Keratinocyte (primary cell): Measurements from ENCODE around the gene HEPN1. TPM values are rescaled to one million over a fixed set of nuclear protein-coding genes. Genes with fewer than 3 reads are reported as not detected.

Experiments used
- DNase-seq: peaks from one replicate; pipeline ENCODE4 v3.0.0-alpha.2; 2011; ENCODE audit warnings: low read depth, missing footprints, low spot score
- FAIRE-seq: peaks from 2 replicates; lab custom pipeline; 2011; peaks lifted over from hg19 to GRCh38; lab: Jason Lieb, UNC
- H2AFZ ChIP-seq: 2 replicates; pipeline ENCODE4 v1.6.0; 2012; ENCODE audit warnings: low read length, control low read depth, inconsistent platforms; ENCODE audit not compliant: control insufficient read depth
- H3K27ac ChIP-seq: 2 replicates; pipeline ENCODE4 v1.5.1; 2011; ENCODE audit warnings: low read length; ENCODE audit not compliant: control insufficient read depth, insufficient read depth
- H3K27me3 ChIP-seq: 3 replicates; pipeline ENCODE4 v1.6.0; 2011; ENCODE audit warnings: low read length; ENCODE audit not compliant: control insufficient read depth, insufficient read depth; ENCODE audit errors: extremely low read depth
- H3K36me3 ChIP-seq, 2 experiments: 2 replicates in 1 of 2; 3 replicates in 1 of 2; pipeline ENCODE4 v1.5.1; 2011; ENCODE audit warnings: low read length in 2 of 2, mild to moderate bottlenecking in 1 of 2; ENCODE audit not compliant: control insufficient read depth in 2 of 2, insufficient read depth in 2 of 2; ENCODE audit errors: extremely low read depth in 1 of 2
- H3K4me1 ChIP-seq: 3 replicates; pipeline ENCODE4 v1.5.1; 2011; ENCODE audit warnings: low read length; ENCODE audit not compliant: control insufficient read depth, insufficient read depth; ENCODE audit errors: extremely low read depth
- H3K4me2 ChIP-seq: 3 replicates; pipeline ENCODE4 v1.6.0; 2011; ENCODE audit warnings: low read depth, low read length; ENCODE audit not compliant: control insufficient read depth, insufficient read depth; ENCODE audit errors: extremely low read depth
- H3K4me3 ChIP-seq, 3 experiments: fragments of 200-600 bp in 1 of 3; sonication (generic) in 1 of 3; 2 replicates in 2 of 3; 3 replicates in 1 of 3; pipeline ENCODE4 v1.5.1; 2011 to 2016; ENCODE audit warnings: low read length in 3 of 3, mild to moderate bottlenecking in 3 of 3, control low read depth in 2 of 3, inconsistent platforms in 1 of 3, low read depth in 1 of 3, mixed read lengths in 1 of 3, mixed run types in 1 of 3, moderate library complexity in 1 of 3; ENCODE audit not compliant: control insufficient read depth in 2 of 3, insufficient read depth in 2 of 3; ENCODE audit errors: extremely low read depth in 1 of 3
- H3K79me2 ChIP-seq: 2 replicates; pipeline ENCODE4 v1.6.0; 2012; ENCODE audit warnings: low read length; ENCODE audit not compliant: control insufficient read depth, insufficient read depth
- H3K9ac ChIP-seq: 3 replicates; pipeline ENCODE4 v1.6.0; 2011; ENCODE audit warnings: low read length; ENCODE audit not compliant: control insufficient read depth, insufficient read depth; ENCODE audit errors: extremely low read depth
- H3K9me1 ChIP-seq: 3 replicates; pipeline ENCODE4 v1.6.0; 2011; ENCODE audit warnings: low read length; ENCODE audit not compliant: control insufficient read depth, insufficient read depth; ENCODE audit errors: extremely low read depth
- H3K9me3 ChIP-seq: 2 replicates; pipeline ENCODE4 v1.5.1; 2012; ENCODE audit warnings: low read depth, low read length; ENCODE audit not compliant: control insufficient read depth
- H4K20me1 ChIP-seq: 3 replicates; pipeline ENCODE4 v1.6.0; 2011; ENCODE audit warnings: low read length; ENCODE audit not compliant: control insufficient read depth, insufficient read depth; ENCODE audit errors: extremely low read depth
- CTCF ChIP-seq, 3 experiments: IDR thresholded peaks in 1 of 3; conservative IDR thresholded peaks in 1 of 3; optimal IDR thresholded peaks in 1 of 3; 2 replicates in 2 of 3; 3 replicates in 1 of 3; pipeline versions ENCODE3 to v1.5.1; 2011; ENCODE audit warnings: low read length in 3 of 3, mild to moderate bottlenecking in 3 of 3, moderate library complexity in 2 of 3, control low read depth in 1 of 3, inconsistent platforms in 1 of 3; ENCODE audit not compliant: insufficient read depth in 2 of 3; ENCODE audit errors: extremely low read depth in 1 of 3
- EZH2 ChIP-seq: IDR thresholded peaks from one replicate; pipeline ENCODE4 v1.6.1; 2012; ENCODE audit warnings: inconsistent platforms, mild to moderate bottlenecking, low read length, moderate library complexity
- dilution Hi-C: fragments of 300-500 bp; cut with MboI; formaldehyde crosslinking; loops from one replicate; pipeline ENCODE4 v1.7.0; 2020; ENCODE audit warnings: low sequenced_read_pairs; ENCODE audit not compliant: extremely low pct_ligation_motif_present
- polyA plus RNA-seq, 5 experiments: library from polyadenylated mRNA; depleted of rRNA in 3 of 5; stranded (reverse) in 3 of 5; stranded (forward) in 1 of 5; unstranded in 1 of 5; fragments of >200 nt; gene quantifications; 1 replicate in 1 of 5; 2 replicates in 3 of 5; 3 replicates in 1 of 5; pipeline versions ENCODE4 v1.2.1 to v1.2.3, GENCODE V29; 2011 to 2012; ENCODE audit warnings: missing spikeins in 2 of 5, low read depth in 1 of 5, low replicate concordance in 1 of 5

HEPN1 gene
- polyA plus RNA-seq, 1 donor (not counting 4 experiments of a cell fraction or from before 2014, with no cell fraction given), result not detected

GRCh38 chr11:124897674-124898262, 21.3 kb upstream of the HEPN1 start, which contains the start of gene ROBO4:
Gene ROBO4 (minus strand): TSS chr11:124897865. CDS start chr11:124897795, 70 bp downstream.
- no peaks in the 10 kb centered on the region for H3K9me3 ChIP-seq
- no peak for TF ChIP-seq CTCF (optimal IDR thresholded peaks at IDR 0.05 in 1 of 3, IDR thresholded peaks at IDR 0.05 in 1 of 3, conservative IDR thresholded peaks at IDR 0.05 in 1 of 3; ENCODE audit: extremely low read depth in 1 of 3, insufficient read depth in 2 of 3, low read length in 3 of 3)
- TF ChIP-seq EZH2, result no peak
- H3K4me3 ChIP-seq, result peak within 1 kb of the TSS in 2 of 3 experiments; percentile 5 to 8
- no peak for FAIRE-seq
- no peaks in the 10 kb centered on the region for H3K9me1 ChIP-seq
- dilution Hi-C loops, result no loop called here
- peak within 1 kb of the TSS; percentile 68 for H3K9ac ChIP-seq
- no peaks in the 10 kb centered on the region for H3K79me2 ChIP-seq
- peak within 1 kb of the TSS; percentile 73 for H2AFZ ChIP-seq
- no peaks in the 10 kb centered on the region for H3K27me3 ChIP-seq
- H3K4me2 ChIP-seq, result peak within 1 kb of the TSS; percentile 68
- H3K36me3 ChIP-seq, result no peaks in the 10 kb centered on the region
- no peak for DNase-seq
- H3K4me1 ChIP-seq, result peaks cover 71% of the 10 kb centered on the region
- H4K20me1 ChIP-seq, result no peaks in the 10 kb centered on the region
- H3K27ac ChIP-seq, result peak within 1 kb of the TSS; percentile 95

- H3K4me1 ChIP-seq, result peaks cover 71% of the 10 kb centered on the region
- H3K9ac ChIP-seq, result peak overlapping the region; percentile 68
- H3K4me2 ChIP-seq, result peak overlapping the region; percentile 68
- H3K27me3 ChIP-seq, result no peaks in the 10 kb centered on the region
- dilution Hi-C loops, result no loop called here
- DNase-seq (peak; percentile 81), FAIRE-seq (peak; percentile 99)
- TF ChIP-seq EZH2, result no peak
- TF ChIP-seq CTCF (optimal IDR thresholded peaks at IDR 0.05 in 1 of 3, IDR thresholded peaks at IDR 0.05 in 1 of 3, conservative IDR thresholded peaks at IDR 0.05 in 1 of 3; ENCODE audit: extremely low read depth in 1 of 3, insufficient read depth in 2 of 3, low read length in 3 of 3), result peak; percentile 32 to 58 (median 34)
- H3K4me3 ChIP-seq, result no peak overlapping the region
- no peaks in the 10 kb centered on the region for H3K9me1 ChIP-seq
- H4K20me1 ChIP-seq, result no peaks in the 10 kb centered on the region
- H3K79me2 ChIP-seq, result no peaks in the 10 kb centered on the region
- peak overlapping the region; percentile 95 for H3K27ac ChIP-seq
- H2AFZ ChIP-seq, result no peak overlapping the region
- no peaks in the 10 kb centered on the region for H3K36me3 ChIP-seq
- no peaks in the 10 kb centered on the region for H3K9me3 ChIP-seq
Observed at GRCh38 chr11:124898263-124898680, 20.8 kb upstream of the HEPN1 start.
